Measurements from ENCODE around the gene DNAJB1. TPM values are rescaled to one million over a fixed set of nuclear protein-coding genes. Genes with fewer than 3 reads are reported as not detected.
"Not testable (repeated sequence)": the region's sequence is repeated elsewhere in the genome, so short reads cannot be mapped to it uniquely, and the experiment has no call there.

Gene DNAJB1
- total RNA-seq, 1 experiment from 2014 or later, result 54.5 TPM

DNA sequence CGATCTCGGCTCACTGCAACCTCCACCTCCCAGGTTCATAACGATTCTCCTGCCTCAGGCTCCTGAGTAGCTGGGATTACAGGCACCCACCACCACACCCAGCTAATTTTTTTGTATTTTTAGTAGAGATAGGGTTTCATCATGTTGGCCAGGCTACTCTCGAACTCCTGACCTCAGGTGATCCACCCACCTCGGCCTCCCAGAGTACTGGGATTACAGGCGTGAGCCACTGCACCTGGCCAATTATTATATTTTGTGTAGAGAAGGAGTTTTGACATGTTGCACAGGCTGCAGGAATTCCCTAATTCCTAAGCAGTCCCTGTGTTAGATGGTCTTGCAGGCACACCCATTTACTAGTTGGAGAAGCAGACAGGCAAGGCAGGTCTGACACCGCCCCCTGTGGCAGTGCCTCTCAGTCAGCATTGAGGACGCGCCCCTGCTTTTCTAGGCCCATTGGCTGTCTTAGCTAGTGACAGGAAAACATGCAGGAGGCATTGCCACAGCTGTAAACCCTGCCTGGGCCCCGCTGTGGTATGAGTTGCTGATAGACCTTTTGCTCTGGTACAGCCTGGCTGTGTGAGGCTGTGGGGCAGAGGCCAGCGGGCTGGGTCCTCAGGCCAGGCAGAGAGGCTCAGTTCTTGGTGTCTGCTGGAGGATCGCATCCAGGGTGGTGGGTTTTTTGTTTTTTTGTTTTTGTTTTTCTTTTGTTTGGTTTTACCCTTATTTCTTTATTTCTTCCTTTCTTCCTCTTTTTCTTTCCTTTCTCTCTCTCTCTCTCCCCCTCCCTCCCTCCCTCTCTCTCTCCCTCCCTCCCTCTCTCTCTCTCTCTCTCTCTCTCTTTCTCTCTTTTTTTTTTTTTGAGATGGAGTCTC is 33.2 kb upstream of the DNAJB1 start:
- H3K4me3 Mint-ChIP-seq; H3K27me3 Mint-ChIP-seq (ENCODE audit: low read depth); H3K36me3 Mint-ChIP-seq; H3K27ac Mint-ChIP-seq; H3K9me3 Mint-ChIP-seq; POLR2A ChIA-PET: not testable (repeated sequence)
- ATAC-seq (peak; percentile 86), DNase-seq (ENCODE audit: low spot score) (peak; percentile 78)
- H3K4me1 Mint-ChIP-seq, result peaks cover 16% of the 10 kb centered on the region
- CTCF ChIA-PET, result interaction anchor here (0.6 to 2.5 kb wide), 15 partner anchors 8 to 203 kb away, joined by 3 to 17 read pairs (median 4); partner anchors contain the start of genes DNAJB1 and NDUFB7
- TF ChIP-seq GABPB1 (CRISPR knock-in tag; IDR thresholded peaks at IDR 0.05), result 0 out of 2 replicates have a peak, but pooled peaks have one; percentile 10
- TF ChIP-seq, protein P1, sequence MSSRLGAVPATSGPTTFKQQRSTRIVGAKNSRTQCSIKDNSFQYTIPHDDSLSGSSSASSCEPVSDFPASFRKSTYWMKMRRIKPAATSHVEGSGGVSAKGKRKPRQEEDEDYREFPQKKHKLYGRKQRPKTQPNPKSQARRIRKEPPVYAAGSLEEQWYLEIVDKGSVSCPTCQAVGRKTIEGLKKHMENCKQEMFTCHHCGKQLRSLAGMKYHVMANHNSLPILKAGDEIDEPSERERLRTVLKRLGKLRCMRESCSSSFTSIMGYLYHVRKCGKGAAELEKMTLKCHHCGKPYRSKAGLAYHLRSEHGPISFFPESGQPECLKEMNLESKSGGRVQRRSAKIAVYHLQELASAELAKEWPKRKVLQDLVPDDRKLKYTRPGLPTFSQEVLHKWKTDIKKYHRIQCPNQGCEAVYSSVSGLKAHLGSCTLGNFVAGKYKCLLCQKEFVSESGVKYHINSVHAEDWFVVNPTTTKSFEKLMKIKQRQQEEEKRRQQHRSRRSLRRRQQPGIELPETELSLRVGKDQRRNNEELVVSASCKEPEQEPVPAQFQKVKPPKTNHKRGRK (CRISPR knock-in tag; IDR thresholded peaks at IDR 0.05; ENCODE audit: borderline replicate concordance), result peak; percentile 21; the same call in 1 of the 2 replicates

DNA sequence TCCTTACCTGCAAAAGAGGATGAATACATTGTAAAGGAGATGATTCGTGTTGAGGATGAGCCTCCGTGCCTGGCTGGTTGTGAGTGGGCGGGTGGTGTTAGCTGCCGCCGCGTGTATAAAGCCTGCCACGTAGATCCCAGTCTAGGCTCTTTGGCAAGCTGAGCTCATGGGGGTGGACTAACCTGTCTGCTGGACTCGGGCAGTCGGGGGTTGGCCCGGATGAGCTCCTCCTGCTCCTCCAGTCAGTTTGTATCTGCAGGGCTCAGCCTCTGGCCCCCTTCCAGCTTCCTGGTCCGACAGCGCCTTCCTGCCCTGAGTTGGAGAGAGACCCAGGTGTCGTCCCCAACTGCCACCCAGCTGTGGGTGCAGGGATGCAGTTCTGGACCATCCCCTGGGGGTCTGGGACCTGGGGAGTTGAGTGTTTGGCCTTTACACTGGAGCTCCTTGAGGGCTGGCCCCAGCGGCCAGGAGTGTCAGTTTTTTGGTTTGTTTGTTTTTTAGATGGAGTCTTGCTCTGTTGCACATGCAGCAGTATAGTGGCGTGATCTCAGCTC is 32.1 kb upstream of the DNAJB1 start:
- H3K4me1 Mint-ChIP-seq, result peaks cover 12% of the 10 kb centered on the region
- ChIA-PET POLR2A (interaction anchor here (0.6 kb wide), 1 partner anchor 209 kb away, joined by 3 read pairs; no protein-coding TSS in a partner anchor), CTCF (interaction anchor here (0.8 to 2.5 kb wide), 5 partner anchors 10 to 70 kb away, joined by 3 to 17 read pairs (median 12); partner anchors contain the start of gene DNAJB1)
- no peaks in the 10 kb centered on the region for H3K9me3 Mint-ChIP-seq
- H3K27me3 Mint-ChIP-seq (ENCODE audit: low read depth), result no peaks in the 10 kb centered on the region
- DNase-seq (ENCODE audit: low spot score) (no peak), ATAC-seq (no peak)
- H3K36me3 Mint-ChIP-seq, result peaks cover 7% of the 10 kb centered on the region
- no peak overlapping the region for H3K4me3 Mint-ChIP-seq
- TF ChIP-seq, protein P2, sequence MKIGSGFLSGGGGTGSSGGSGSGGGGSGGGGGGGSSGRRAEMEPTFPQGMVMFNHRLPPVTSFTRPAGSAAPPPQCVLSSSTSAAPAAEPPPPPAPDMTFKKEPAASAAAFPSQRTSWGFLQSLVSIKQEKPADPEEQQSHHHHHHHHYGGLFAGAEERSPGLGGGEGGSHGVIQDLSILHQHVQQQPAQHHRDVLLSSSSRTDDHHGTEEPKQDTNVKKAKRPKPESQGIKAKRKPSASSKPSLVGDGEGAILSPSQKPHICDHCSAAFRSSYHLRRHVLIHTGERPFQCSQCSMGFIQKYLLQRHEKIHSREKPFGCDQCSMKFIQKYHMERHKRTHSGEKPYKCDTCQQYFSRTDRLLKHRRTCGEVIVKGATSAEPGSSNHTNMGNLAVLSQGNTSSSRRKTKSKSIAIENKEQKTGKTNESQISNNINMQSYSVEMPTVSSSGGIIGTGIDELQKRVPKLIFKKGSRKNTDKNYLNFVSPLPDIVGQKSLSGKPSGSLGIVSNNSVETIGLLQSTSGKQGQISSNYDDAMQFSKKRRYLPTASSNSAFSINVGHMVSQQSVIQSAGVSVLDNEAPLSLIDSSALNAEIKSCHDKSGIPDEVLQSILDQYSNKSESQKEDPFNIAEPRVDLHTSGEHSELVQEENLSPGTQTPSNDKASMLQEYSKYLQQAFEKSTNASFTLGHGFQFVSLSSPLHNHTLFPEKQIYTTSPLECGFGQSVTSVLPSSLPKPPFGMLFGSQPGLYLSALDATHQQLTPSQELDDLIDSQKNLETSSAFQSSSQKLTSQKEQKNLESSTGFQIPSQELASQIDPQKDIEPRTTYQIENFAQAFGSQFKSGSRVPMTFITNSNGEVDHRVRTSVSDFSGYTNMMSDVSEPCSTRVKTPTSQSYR (CRISPR knock-in tag; IDR thresholded peaks at IDR 0.05), result no peak
- TF ChIP-seq JAZF1 (CRISPR knock-in tag; IDR thresholded peaks at IDR 0.05) (no peak), TCF7 (CRISPR knock-in tag; IDR thresholded peaks at IDR 0.05; ENCODE audit: low read depth) (no peak)
- TF ChIP-seq, protein P1 (CRISPR knock-in tag; IDR thresholded peaks at IDR 0.05; ENCODE audit: borderline replicate concordance), result no peak
- TF ChIP-seq, protein P3, sequence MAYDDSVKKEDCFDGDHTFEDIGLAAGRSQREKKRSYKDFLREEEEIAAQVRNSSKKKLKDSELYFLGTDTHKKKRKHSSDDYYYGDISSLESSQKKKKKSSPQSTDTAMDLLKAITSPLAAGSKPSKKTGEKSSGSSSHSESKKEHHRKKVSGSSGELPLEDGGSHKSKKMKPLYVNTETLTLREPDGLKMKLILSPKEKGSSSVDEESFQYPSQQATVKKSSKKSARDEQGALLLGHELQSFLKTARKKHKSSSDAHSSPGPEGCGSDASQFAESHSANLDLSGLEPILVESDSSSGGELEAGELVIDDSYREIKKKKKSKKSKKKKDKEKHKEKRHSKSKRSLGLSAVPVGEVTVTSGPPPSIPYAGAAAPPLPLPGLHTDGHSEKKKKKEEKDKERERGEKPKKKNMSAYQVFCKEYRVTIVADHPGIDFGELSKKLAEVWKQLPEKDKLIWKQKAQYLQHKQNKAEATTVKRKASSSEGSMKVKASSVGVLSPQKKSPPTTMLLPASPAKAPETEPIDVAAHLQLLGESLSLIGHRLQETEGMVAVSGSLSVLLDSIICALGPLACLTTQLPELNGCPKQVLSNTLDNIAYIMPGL (CRISPR knock-in tag; IDR thresholded peaks at IDR 0.05), result no peak
- TF ChIP-seq, protein P4, sequence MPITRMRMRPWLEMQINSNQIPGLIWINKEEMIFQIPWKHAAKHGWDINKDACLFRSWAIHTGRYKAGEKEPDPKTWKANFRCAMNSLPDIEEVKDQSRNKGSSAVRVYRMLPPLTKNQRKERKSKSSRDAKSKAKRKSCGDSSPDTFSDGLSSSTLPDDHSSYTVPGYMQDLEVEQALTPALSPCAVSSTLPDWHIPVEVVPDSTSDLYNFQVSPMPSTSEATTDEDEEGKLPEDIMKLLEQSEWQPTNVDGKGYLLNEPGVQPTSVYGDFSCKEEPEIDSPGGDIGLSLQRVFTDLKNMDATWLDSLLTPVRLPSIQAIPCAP (CRISPR knock-in tag; IDR thresholded peaks at IDR 0.05), result no peak
- H3K27ac Mint-ChIP-seq, result peak overlapping the region; percentile 67

DNA sequence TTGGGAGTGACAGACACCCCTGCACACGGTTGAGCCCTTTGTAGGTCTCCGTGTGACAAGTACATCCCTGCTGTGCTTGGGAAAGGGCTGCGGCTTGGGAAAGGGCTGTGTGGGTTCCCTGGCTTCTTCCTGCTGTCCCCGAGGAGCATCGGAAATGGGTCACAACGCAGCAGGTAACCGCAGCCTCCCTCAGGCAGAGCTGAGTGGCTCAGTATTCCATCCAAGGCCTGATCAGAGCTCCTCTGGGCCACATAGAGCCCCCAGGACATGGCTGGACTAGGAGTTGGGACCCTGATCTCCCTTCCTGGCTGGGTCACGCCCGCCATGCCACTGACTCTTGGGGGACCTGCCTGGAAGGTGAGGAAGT is 27.5 kb upstream of the DNAJB1 start:
- H3K27ac Mint-ChIP-seq, result no peak overlapping the region
- no peak overlapping the region for H3K4me3 Mint-ChIP-seq
- no peaks in the 10 kb centered on the region for H3K27me3 Mint-ChIP-seq (ENCODE audit: low read depth)
- CTCF ChIA-PET, result interaction anchor here (1.0 kb wide), 1 partner anchor 9 kb away, joined by 3 read pairs; no protein-coding TSS in a partner anchor
- DNase-seq (ENCODE audit: low spot score), result no peak
- H3K9me3 Mint-ChIP-seq, result no peaks in the 10 kb centered on the region
- peaks cover 6% of the 10 kb centered on the region for H3K4me1 Mint-ChIP-seq
- ATAC-seq, result no peak
- POLR2A ChIA-PET, result interaction anchor here (0.5 to 0.6 kb wide), 3 partner anchors 23 to 147 kb away, joined by 3 to 5 read pairs (median 4); no protein-coding TSS in a partner anchor
- peaks cover 7% of the 10 kb centered on the region for H3K36me3 Mint-ChIP-seq
- no peak for TF ChIP-seq FOXJ3 (CRISPR knock-in tag; IDR thresholded peaks at IDR 0.05; ENCODE audit: borderline replicate concordance)
- TF ChIP-seq, protein P5, sequence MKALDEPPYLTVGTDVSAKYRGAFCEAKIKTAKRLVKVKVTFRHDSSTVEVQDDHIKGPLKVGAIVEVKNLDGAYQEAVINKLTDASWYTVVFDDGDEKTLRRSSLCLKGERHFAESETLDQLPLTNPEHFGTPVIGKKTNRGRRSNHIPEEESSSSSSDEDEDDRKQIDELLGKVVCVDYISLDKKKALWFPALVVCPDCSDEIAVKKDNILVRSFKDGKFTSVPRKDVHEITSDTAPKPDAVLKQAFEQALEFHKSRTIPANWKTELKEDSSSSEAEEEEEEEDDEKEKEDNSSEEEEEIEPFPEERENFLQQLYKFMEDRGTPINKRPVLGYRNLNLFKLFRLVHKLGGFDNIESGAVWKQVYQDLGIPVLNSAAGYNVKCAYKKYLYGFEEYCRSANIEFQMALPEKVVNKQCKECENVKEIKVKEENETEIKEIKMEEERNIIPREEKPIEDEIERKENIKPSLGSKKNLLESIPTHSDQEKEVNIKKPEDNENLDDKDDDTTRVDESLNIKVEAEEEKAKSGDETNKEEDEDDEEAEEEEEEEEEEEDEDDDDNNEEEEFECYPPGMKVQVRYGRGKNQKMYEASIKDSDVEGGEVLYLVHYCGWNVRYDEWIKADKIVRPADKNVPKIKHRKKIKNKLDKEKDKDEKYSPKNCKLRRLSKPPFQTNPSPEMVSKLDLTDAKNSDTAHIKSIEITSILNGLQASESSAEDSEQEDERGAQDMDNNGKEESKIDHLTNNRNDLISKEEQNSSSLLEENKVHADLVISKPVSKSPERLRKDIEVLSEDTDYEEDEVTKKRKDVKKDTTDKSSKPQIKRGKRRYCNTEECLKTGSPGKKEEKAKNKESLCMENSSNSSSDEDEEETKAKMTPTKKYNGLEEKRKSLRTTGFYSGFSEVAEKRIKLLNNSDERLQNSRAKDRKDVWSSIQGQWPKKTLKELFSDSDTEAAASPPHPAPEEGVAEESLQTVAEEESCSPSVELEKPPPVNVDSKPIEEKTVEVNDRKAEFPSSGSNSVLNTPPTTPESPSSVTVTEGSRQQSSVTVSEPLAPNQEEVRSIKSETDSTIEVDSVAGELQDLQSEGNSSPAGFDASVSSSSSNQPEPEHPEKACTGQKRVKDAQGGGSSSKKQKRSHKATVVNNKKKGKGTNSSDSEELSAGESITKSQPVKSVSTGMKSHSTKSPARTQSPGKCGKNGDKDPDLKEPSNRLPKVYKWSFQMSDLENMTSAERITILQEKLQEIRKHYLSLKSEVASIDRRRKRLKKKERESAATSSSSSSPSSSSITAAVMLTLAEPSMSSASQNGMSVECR (CRISPR knock-in tag; IDR thresholded peaks at IDR 0.05; ENCODE audit: borderline replicate concordance), result no peak
- TF ChIP-seq GRHL2 (CRISPR knock-in tag; IDR thresholded peaks at IDR 0.05; ENCODE audit: insufficient replicate concordance, severe bottlenecking), result no peak
- TF ChIP-seq ZNF121 (CRISPR knock-in tag; IDR thresholded peaks at IDR 0.05), result no peak
- no peak for TF ChIP-seq NR3C1 (CRISPR knock-in tag; conservative IDR thresholded peaks at IDR 0.05; ENCODE audit: low read depth)

Measured in WTC11 (cell line).